IPS-20b (cell line): ENCODE data around the gene CENPH.
"Not testable (repeated sequence)": the region's sequence is repeated elsewhere in the genome, so short reads cannot be mapped to it uniquely, and the experiment has no call there.

ENCODE experiments used
- H3K27ac ChIP-seq: one replicate; pipeline ENCODE4 v1.5.1; 2013; ENCODE audit warnings: low read length
- H3K27me3 ChIP-seq: 2 replicates; pipeline ENCODE4 v1.6.1; 2013; ENCODE audit warnings: mild to moderate bottlenecking, low read length, inconsistent platforms; ENCODE audit not compliant: insufficient read depth
- H3K36me3 ChIP-seq: 2 replicates; pipeline ENCODE4 v1.6.1; 2013; ENCODE audit warnings: low read depth, mild to moderate bottlenecking, inconsistent platforms, low read length, moderate library complexity; ENCODE audit not compliant: insufficient read depth
- H3K4me1 ChIP-seq: 2 replicates; pipeline ENCODE4 v1.6.1; 2013; ENCODE audit warnings: mild to moderate bottlenecking, control low read depth, inconsistent platforms, low read length, moderate library complexity; ENCODE audit not compliant: insufficient read depth
- H3K4me3 ChIP-seq: 2 replicates; pipeline ENCODE4 v1.5.1; 2013; ENCODE audit warnings: mild to moderate bottlenecking, low read length, inconsistent platforms
- H3K9ac ChIP-seq: 2 replicates; pipeline ENCODE4 v1.6.1; 2013; ENCODE audit warnings: low read depth, mild to moderate bottlenecking, inconsistent platforms, low read length, moderate library complexity
- H3K9me3 ChIP-seq: 2 replicates; pipeline ENCODE4 v1.6.1; 2013; ENCODE audit warnings: mild to moderate bottlenecking, low read depth, low read length, inconsistent platforms; ENCODE audit not compliant: insufficient read depth

Gene CENPH

GRCh38 chr5:69234457-69235268, 45.3 kb downstream of the CENPH start, which contains the start of gene CDK7:
Gene CDK7 (plus strand): TSS chr5:69234886. CDS start chr5:69234976, 90 bp downstream.
- H3K36me3 ChIP-seq, result peaks cover 32% of the 10 kb centered on the region
- no peaks in the 10 kb centered on the region for H3K4me1 ChIP-seq
- no peaks in the 10 kb centered on the region for H3K9me3 ChIP-seq
- H3K9ac ChIP-seq, result peak within 1 kb of the TSS; percentile 98
- H3K27ac ChIP-seq, result peak within 1 kb of the TSS; percentile 78
- no peaks in the 10 kb centered on the region for H3K27me3 ChIP-seq
- H3K4me3 ChIP-seq, result peak within 1 kb of the TSS; percentile 94

- not testable (repeated sequence) for H3K27ac ChIP-seq, H3K4me3 ChIP-seq
- peaks cover 40% of the 10 kb centered on the region for H3K36me3 ChIP-seq
Observed at GRCh38 chr5:69236733-69237132, 47.4 kb downstream of the CENPH start.

GRCh38 chr5:69237877-69238276, 48.5 kb downstream of the CENPH start:
- no peak overlapping the region for H3K27ac ChIP-seq

More at GRCh38 chr5:69236733-69237132, 47.4 kb downstream of the CENPH start:
- H3K9me3 ChIP-seq, H3K4me1 ChIP-seq, H3K27me3 ChIP-seq, H3K9ac ChIP-seq: not testable (repeated sequence)

GRCh38 chr5:69238760-69239251, 49.4 kb downstream of the CENPH start:
- Histone ChIP-seq H3K4me1 (no peaks in the 10 kb centered on the region), H3K9ac (no peak overlapping the region), H3K27me3 (no peaks in the 10 kb centered on the region), H3K9me3 (no peaks in the 10 kb centered on the region), H3K27ac (no peak overlapping the region), H3K4me3 (no peak overlapping the region), H3K36me3 (peaks cover 40% of the 10 kb centered on the region)

More at GRCh38 chr5:69237877-69238276, 48.5 kb downstream of the CENPH start:
- peaks cover 40% of the 10 kb centered on the region for H3K36me3 ChIP-seq
- H3K9me3 ChIP-seq, result no peaks in the 10 kb centered on the region
- H3K4me1 ChIP-seq, result no peaks in the 10 kb centered on the region
- H3K9ac ChIP-seq, result no peak overlapping the region
- H3K4me3 ChIP-seq, result no peak overlapping the region
- no peaks in the 10 kb centered on the region for H3K27me3 ChIP-seq

- Histone ChIP-seq H3K4me3 (no peak overlapping the region), H3K9ac (no peak overlapping the region), H3K36me3 (peaks cover 34% of the 10 kb centered on the region), H3K27me3 (no peaks in the 10 kb centered on the region), H3K27ac (no peak overlapping the region), H3K4me1 (no peaks in the 10 kb centered on the region), H3K9me3 (no peaks in the 10 kb centered on the region)
Observed at GRCh38 chr5:69242215-69242927, 53.0 kb downstream of the CENPH start.

GRCh38 chr5:69245031-69245430, 55.6 kb downstream of the CENPH start:
- Histone ChIP-seq H3K4me3 (no peak overlapping the region), H3K27me3 (no peaks in the 10 kb centered on the region), H3K9me3 (no peaks in the 10 kb centered on the region), H3K36me3 (peaks cover 11% of the 10 kb centered on the region), H3K9ac (no peak overlapping the region), H3K4me1 (no peaks in the 10 kb centered on the region), H3K27ac (no peak overlapping the region)

GRCh38 chr5:69248019-69248418, 58.6 kb downstream of the CENPH start:
- Histone ChIP-seq H3K27ac (no peak overlapping the region), H3K4me1 (no peaks in the 10 kb centered on the region), H3K4me3 (no peak overlapping the region), H3K36me3 (0 out of 2 replicates have a peak, but pooled peaks cover 8% of the 10 kb centered on the region), H3K9me3 (no peaks in the 10 kb centered on the region), H3K27me3 (no peaks in the 10 kb centered on the region), H3K9ac (no peak overlapping the region)

- no peaks in the 10 kb centered on the region for H3K4me1 ChIP-seq
- H3K4me3 ChIP-seq, result no peak overlapping the region
- H3K27ac ChIP-seq, result no peak overlapping the region
- no peaks in the 10 kb centered on the region for H3K9me3 ChIP-seq
- H3K27me3 ChIP-seq, result no peaks in the 10 kb centered on the region
- peaks cover 19% of the 10 kb centered on the region for H3K36me3 ChIP-seq
- H3K9ac ChIP-seq, result no peak overlapping the region
Observed at GRCh38 chr5:69250593-69250992, 61.2 kb downstream of the CENPH start.

- Histone ChIP-seq H3K27ac (no peak overlapping the region), H3K9me3 (no peaks in the 10 kb centered on the region), H3K4me1 (no peaks in the 10 kb centered on the region), H3K27me3 (no peaks in the 10 kb centered on the region), H3K36me3 (peaks cover 36% of the 10 kb centered on the region), H3K9ac (no peak overlapping the region), H3K4me3 (no peak overlapping the region)
Observed at GRCh38 chr5:69252437-69252836, 63.1 kb downstream of the CENPH start.

- H3K4me1 ChIP-seq, H3K9me3 ChIP-seq, H3K27ac ChIP-seq, H3K27me3 ChIP-seq, H3K9ac ChIP-seq, H3K4me3 ChIP-seq: not testable (repeated sequence)
- peaks cover 63% of the 10 kb centered on the region for H3K36me3 ChIP-seq
Observed at GRCh38 chr5:69255940-69256339, 66.6 kb downstream of the CENPH start.

- H3K27me3 ChIP-seq, result no peaks in the 10 kb centered on the region
- no peaks in the 10 kb centered on the region for H3K4me1 ChIP-seq
- H3K4me3 ChIP-seq, result no peak overlapping the region
- no peak overlapping the region for H3K9ac ChIP-seq
- H3K27ac ChIP-seq, result no peak overlapping the region
- H3K36me3 ChIP-seq, result peaks cover 75% of the 10 kb centered on the region
- H3K9me3 ChIP-seq, result no peaks in the 10 kb centered on the region
Observed at GRCh38 chr5:69257577-69257976, 68.2 kb downstream of the CENPH start.
